Ascending aorta (tissue), 2 donors: Measurements from ENCODE around the gene ADAMTS2. TPM values are rescaled to one million over a fixed set of nuclear protein-coding genes. Genes with fewer than 3 reads are reported as not detected.

Experiments
- DNase-seq, 2 donors: peaks; one replicate each; pipeline ENCODE4 v3.0.0-alpha.2; 2019; ENCODE audit warnings: low spot score in 2 of 2
- H3K27ac ChIP-seq, 2 donors: fragments of 200-600 bp; sonication (generic); one replicate each; pipeline ENCODE4 v1.5.1; 2016 to 2017; ENCODE audit warnings: mild to moderate bottlenecking in 1 of 2
- H3K27me3 ChIP-seq: fragments of 200-600 bp; sonication (generic); one replicate; pipeline ENCODE4 v1.5.1; 2017
- H3K36me3 ChIP-seq, 2 donors: fragments of 200-600 bp; sonication (generic); one replicate each; pipeline ENCODE4 v1.5.1; 2016
- H3K4me1 ChIP-seq, 2 donors: fragments of 200-600 bp; sonication (generic); one replicate each; pipeline ENCODE4 v1.5.1; 2016 to 2017; ENCODE audit warnings: mild to moderate bottlenecking in 1 of 2
- H3K4me3 ChIP-seq, 2 donors: fragments of 200-600 bp; sonication (generic); one replicate each; pipeline ENCODE4 v1.5.1; 2016 to 2017; ENCODE audit warnings: mild to moderate bottlenecking in 1 of 2
- H3K9me3 ChIP-seq, 2 donors: fragments of 200-600 bp; sonication (generic); one replicate each; pipeline ENCODE4 v1.5.1; 2016
- CTCF ChIP-seq, 3 experiments: fragments of 200-600 bp in 2 of 3; fragments of 450-650 bp in 1 of 3; sonication (generic) in 2 of 3; IDR thresholded peaks; one replicate each; pipeline ENCODE4 v1.5.1; 2016 to 2019; ENCODE audit warnings: antibody characterized with exemption in 3 of 3, mild to moderate bottlenecking in 1 of 3, moderate library complexity in 1 of 3
- intact Hi-C: fragments of 100-400 bp; cut with DNase I; formaldehyde crosslinking; loops from one replicate; pipeline ENCODE4 v1.15.1; 2023
- total RNA-seq: library from RNA; depleted of rRNA; stranded (reverse); fragments of >200 nt; gene quantifications from one replicate; pipeline ENCODE4 v1.1.0, GENCODE V29; 2016

Gene ADAMTS2
- total RNA-seq, 1 donor from 2014 or later = 51.0 TPM

DNA sequence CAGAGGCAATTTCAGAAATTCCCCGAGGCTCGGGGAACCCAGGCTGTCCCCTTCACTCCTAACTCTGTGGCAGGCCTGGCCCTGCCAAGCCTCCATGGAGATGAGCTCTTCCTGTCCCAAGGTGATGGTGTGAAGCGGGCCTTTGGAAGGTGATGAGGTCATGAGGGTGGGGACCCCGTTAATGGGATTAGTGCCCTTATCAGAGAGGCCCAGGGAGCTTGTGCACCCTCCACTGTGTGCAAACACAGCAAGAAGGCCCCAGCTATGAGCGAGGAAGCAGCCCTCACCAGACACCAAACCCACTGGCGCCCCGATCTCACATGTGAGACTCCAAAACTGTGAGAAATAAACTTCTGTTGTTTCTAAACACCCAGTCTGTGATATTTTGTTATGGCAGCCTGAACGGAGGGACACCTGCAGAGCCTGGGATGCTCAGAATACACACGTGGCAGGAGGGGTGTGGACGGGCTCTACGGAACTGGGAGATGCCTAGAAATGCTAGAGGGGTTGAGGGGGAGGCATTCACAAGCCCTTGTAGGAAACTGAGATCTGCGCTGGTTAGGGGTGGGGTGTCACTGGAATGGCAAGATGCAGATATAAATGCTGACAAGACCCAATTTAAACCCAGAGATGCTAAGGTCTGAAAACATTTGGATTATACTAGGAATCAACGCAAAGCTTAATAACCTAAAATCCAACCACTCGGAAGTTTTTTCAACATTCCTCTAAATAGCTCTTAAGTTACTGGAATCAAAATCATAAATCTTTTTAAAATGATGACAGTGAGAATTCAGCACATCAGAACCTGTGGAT lies 46.9 kb downstream of the ADAMTS2 start:
- intact Hi-C loops = no loop called here
- Histone ChIP-seq H3K36me3 (no peaks in the 10 kb centered on the region), H3K27me3 (no peaks in the 10 kb centered on the region), H3K9me3 (no peaks in the 10 kb centered on the region), H3K4me1 (peaks cover 0 to 7% of the 10 kb centered on the region in 2 donors), H3K4me3 (no peak overlapping the region), H3K27ac (no peak overlapping the region)
- DNase-seq = no peak
- no peak for TF ChIP-seq CTCF (IDR thresholded peaks at IDR 0.05)

DNA sequence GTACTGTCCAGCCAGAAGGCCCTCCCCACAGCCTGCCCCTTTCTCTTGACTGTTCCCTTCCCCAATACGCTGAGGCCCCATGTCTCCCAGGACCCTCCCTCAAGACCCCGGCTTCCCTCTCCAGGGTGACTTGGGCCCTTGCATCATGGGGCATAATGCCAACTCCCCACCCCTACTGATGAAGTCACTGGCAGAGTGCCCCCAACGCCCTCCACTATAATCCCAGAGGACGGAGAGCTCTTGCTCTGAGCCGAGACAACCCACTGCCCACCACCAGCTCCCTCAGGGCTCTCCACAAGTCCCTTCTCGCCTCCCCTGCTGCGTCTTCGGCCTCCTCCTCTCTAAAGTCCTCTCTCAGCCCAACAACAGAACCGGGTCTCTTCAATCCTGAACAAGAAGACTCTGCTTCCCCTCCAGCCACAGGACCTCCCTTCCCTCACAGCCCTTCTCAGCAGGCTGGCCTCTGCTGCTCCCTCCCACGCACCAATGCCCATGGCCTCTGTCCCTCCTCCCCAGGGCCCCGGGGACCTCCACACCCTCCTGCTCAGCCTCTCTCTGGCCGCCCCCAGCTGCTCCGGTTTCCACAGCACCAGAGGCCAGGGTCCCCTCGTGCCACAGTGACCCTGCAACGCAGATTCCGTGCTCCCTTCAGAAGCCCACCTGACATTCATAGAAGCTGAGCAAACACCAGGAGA lies 47.6 kb downstream of the ADAMTS2 start:
- DNase-seq = no peak
- no peak for TF ChIP-seq CTCF (IDR thresholded peaks at IDR 0.05)
- Histone ChIP-seq H3K4me1 (peaks cover 0 to 7% of the 10 kb centered on the region in 2 donors), H3K36me3 (no peaks in the 10 kb centered on the region), H3K4me3 (no peak overlapping the region), H3K27me3 (no peaks in the 10 kb centered on the region), H3K27ac (no peak overlapping the region), H3K9me3 (no peaks in the 10 kb centered on the region)
- intact Hi-C loops = no loop called here

DNA sequence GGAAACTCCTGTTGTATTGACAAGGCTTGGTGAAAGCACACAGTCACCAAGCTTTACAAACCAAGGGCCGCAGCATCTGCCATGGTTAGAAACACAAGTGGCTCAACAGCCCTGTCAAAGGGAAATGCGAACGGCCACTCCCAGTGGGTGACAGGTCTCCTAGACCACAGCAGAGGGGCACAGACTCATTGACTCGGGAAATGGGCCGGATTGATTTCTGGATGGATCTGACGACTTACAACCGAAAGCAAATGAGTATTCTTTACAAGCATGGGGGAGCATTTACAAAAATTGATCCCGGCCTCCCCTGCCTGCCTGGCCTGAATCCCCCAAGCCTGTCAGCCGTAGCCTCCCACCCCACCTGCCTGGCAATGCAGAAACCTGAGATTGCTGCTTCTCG lies 48.2 kb downstream of the ADAMTS2 start:
- Histone ChIP-seq H3K4me1 (peaks cover 0 to 7% of the 10 kb centered on the region in 2 donors), H3K27ac (no peak overlapping the region), H3K4me3 (no peak overlapping the region), H3K27me3 (no peaks in the 10 kb centered on the region), H3K36me3 (no peaks in the 10 kb centered on the region), H3K9me3 (no peaks in the 10 kb centered on the region)
- no peak for TF ChIP-seq CTCF (IDR thresholded peaks at IDR 0.05)
- no peak for DNase-seq
- intact Hi-C loops = no loop called here

DNA sequence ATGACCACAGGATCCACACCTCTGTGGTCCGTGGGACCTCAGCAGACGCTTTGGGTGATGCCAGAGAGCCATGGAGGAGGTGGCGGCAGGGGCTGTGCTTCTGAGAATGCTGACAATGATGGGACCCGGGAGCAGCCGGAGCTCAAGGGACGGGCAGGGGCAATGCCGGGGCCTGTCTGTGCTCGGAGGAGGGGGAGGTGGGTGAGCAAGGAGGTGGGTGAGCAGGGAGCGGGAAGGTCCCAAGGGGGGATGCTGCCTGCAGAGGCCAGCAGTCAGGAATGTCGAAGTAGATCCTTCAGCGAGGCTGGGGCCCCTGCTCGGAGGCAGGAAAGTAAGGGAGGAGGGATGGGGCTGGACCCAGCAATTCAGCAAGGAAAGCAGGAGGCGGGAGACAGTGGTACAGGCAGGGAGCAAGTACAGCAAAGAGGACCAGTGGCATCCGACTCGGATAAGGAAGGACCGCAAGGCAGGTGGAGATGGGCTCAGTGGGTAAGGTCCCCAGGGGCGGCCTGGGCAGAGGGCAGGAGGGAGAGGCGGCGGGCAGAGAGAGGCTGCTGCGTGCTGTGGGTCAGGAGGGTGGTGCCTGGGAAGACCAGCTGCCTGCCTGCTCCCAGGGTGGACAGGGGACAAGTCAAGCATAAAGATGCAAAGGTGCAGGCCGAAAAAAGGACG lies 49.0 kb downstream of the ADAMTS2 start:
- Histone ChIP-seq H3K27ac (no peak overlapping the region), H3K4me1 (peaks cover 0 to 7% of the 10 kb centered on the region in 2 donors), H3K36me3 (no peaks in the 10 kb centered on the region), H3K27me3 (no peaks in the 10 kb centered on the region), H3K4me3 (no peak overlapping the region), H3K9me3 (no peaks in the 10 kb centered on the region)
- DNase-seq = no peak
- intact Hi-C loops = no loop called here
- TF ChIP-seq CTCF (IDR thresholded peaks at IDR 0.05) = no peak

- DNase-seq = no peak
- Histone ChIP-seq H3K4me1 (peaks cover 0 to 7% of the 10 kb centered on the region in 2 donors), H3K4me3 (no peak overlapping the region), H3K36me3 (no peaks in the 10 kb centered on the region), H3K27me3 (no peaks in the 10 kb centered on the region), H3K9me3 (no peaks in the 10 kb centered on the region), H3K27ac (peak overlapping the region in 1 of 2 donors; percentile 55)
- intact Hi-C loops = loop anchor here (2.0 kb wide), 1 partner anchor 29 kb away; no protein-coding TSS in a partner anchor
- TF ChIP-seq CTCF (IDR thresholded peaks at IDR 0.05) = no peak
Measured at GRCh38 chr5:179295778-179296149, 49.5 kb downstream of the ADAMTS2 start.
